T-helper 9 cell (primary cell): ENCODE results near the gene CAPS.

ENCODE experiments used
- DNase-seq: peaks from one replicate; pipeline ENCODE4 v3.0.0-alpha.2; 2020

CAPS gene

DNA sequence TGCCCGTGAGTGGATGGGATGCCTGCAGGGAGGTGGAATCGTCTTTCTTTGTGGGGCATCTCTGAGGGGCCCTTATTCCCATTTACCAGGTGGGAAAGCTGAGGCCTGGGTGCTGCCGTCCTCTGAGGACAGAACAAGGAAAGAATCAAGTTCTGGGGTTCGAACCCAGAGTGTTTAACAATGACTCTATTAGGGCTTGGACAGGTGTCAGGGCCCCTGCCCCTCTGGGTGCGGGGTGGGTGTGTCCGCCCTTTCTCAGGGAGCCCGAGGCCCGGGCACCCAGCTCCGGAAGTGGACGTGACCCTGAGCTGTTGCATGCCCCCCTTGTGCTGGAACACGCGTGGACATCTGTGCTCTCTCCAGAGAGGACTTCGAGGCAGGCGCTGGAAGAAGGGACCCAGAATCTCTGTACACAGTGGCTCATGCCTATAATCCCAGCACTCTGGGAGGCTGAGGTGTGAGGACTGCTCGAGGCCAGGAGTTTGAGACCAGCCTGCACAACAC lies 21.2 kb upstream of the CAPS start:
- no peak for DNase-seq

DNA sequence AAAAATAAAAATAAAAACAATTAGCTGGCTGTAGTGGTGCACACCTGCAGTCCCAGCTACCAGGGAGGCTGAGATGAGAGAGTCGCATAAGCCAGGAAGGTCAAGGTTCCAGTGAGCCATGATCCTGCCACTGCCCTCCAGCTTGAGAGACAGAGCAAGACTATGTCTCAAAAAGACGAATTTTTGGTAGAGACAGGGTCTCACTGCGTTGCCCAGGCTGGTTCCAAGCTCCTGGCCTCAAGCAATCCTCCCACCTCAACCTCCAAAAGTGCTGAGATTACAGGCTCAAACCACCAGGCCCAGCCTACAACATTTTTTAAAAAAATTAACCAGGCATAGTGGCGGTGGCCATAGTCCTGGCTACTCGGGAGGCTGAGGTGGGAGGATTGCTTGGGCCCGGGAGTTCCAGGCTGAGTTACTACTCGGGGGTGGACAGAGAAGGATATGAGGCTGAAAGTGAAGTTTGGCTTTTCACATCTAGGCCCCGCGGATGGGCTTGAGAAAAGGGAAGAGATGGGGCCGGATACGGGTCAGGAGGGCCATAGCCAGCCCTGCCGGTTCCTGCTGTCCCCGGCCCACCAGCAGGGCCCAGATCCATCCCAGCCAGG lies 20.7 kb upstream of the CAPS start:
- no peak for DNase-seq

DNA sequence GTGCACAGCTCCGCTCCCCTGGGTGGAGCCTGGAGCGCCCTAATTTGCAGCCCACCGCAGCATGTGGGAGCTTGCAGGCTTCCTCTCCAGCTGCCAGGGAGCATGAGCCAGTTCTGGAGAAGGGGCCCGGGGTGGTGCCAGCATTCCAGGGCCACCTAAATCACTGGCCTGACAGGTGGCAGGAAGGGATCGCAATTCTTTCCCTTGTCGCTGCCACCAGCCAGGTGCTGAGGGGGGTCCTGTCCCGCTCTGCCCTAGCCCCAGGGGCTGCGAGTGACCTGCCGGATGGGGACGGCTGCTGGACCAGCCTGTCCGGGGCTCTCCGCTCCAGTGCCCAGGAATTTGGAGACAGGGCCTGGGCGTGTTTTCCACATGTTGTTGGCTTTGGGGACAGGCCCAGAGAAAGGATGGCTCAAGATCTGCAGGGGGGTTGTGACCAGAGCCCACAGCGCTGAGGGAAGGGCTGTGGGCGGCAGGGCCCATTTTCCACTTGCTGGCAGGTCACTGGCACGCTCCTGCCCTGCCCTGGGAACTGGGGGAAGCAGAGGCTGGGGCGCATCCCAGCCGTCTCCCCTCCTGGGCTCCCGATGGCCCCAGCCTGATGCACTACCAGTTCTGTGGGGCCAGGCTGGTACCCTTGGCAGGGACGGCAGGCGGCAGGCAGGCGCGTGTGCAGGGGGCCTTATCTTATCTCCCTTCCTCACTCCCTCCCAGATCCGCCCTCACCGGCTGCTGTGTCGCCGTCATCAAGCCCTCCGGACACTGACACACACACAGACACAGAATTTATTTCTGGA lies 19.9 kb upstream of the CAPS start:
- DNase-seq = no peak

DNA sequence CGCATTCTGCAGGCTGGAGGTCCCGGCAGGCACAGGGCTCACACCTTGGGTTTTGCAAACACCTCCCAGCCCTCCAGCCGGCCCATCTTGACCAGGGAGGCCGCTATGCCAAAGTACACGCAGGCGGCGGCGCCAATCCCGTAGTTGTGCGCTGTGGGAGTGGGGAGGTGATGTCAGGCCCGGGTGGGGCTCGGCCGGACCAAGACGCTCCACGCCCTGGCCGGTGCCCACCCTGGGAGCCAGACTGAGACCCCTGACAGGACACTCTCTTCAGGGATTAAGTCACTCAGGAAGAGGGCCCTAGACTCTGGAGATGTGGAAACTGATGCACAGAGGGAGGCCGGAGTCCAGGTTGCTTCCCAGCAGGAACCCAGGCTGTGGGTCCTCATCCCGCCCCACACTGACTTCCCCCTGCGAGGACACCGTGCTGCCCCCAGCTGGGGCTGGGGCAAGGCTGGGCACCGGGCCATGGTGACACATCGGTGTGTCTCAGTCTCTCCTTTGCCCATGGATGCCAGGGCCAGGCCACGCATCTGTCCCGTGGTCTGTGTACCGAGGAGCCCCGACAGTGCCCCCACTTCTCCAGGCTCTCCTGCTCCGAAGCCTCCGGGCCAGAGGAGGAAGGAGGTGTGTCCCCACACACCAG lies 19.2 kb upstream of the CAPS start:
- no peak for DNase-seq

DNA sequence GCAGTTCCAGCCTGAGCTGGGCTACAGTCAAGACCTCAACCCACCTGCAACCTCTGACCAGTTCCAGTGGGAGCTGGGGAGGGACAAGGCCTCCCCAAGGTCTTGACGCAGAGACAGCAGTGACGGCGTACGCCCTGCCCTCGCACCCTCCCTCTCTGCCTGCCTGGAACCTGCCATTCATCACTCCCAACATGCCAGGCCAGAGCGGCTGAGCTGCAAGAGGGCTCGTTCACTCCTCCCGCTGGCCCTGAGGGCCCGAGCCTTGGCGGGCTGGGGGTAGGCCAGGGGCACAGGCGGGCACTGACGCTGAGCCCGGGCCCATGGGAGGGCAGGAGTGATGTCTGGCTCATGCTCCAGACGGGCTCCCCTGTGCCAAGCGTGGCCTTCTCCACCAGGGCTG lies 18.6 kb upstream of the CAPS start:
- DNase-seq = no peak

DNA sequence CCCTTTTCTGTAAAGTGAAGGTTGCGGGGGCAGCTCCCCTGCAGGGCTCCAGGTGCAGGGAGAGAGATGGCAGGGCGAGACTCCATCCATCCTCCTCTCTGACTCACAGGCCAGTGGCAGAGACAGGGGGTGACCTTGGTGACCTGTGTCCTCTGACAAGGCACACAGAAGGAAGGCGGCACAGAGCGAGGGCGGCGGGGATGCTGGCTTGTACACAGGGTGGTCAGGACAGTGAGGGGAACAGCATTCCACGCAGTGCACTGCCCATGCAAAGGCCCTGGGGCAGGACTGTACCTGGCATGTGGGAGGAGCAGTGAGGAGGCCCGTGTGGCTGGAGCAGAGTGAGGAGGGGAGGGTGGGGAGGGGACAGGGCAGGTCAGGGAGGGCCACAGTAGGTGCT lies 18.2 kb upstream of the CAPS start:
- no peak for DNase-seq

DNA sequence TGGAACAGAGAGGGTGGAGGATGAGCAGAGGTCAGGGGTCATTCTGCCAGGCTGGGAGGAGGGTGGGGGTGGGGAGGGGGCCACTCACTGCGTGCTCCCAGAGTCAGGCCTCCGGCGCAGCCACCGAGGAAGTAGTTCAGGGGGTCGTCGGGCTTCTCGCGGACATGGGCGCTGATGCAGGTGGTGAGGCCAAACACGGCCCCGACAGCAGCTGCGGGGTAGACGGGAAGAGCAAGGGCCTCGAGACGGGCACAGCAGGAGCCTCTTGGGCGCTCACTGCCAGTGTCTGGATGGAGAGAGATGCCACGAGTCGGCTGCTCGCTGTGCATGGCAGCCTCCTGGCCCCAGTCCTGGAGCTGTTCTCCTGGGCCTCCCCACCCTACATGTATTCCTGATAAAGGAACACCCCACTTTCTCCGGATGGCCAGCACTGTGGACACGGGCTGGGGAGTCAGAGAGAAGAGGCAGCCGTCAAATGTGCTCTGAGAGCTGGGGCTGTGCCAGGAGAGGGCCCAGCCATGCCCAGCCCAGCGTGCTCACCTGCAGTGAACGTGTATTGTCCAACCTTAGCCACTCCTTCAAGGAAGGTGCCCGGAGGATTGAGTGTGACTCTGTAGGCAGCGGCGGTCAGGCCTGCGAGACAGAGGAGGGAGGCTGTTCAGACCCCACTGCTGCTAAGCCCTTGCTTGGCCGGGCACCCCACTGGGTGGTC lies 17.5 kb upstream of the CAPS start:
- DNase-seq = no peak

DNA sequence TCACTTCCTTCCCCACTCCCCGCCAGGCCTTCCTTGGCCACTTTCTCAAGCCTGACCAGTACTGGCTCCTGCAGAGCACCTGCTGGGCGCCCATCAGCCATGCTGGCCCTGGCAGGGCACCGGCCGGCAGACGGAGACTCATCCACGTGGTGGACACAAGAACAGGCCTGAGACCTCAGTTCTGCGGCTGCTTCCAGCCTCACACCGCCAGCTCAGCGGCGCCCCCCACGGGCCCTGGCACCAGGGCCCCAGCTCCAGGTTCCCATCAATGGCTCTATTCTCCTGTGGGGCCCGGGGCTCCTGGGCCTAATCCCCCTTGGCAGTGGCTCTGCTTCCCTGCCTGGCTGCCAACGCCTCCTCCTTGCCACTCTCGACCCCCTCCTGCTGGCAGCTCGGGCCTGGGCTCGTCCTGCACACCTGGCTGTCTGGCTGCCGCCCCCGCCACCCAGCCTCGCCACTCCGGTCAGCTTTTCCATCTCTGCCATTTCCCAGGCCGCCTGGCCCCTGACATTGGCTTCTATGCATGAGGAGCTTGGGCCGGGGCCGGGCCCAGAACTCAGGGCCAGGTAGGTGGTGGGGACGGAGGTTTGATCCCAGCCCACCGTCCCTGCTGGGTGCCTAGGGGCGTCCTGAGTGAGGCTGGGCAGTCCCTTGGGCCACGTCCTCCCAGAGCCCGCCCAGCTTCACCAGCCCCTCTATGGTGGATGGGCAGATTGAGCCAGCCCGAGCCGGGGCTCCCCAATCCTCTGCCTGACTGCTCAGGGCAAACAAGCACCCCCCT lies 16.7 kb upstream of the CAPS start:
- DNase-seq = no peak

DNA sequence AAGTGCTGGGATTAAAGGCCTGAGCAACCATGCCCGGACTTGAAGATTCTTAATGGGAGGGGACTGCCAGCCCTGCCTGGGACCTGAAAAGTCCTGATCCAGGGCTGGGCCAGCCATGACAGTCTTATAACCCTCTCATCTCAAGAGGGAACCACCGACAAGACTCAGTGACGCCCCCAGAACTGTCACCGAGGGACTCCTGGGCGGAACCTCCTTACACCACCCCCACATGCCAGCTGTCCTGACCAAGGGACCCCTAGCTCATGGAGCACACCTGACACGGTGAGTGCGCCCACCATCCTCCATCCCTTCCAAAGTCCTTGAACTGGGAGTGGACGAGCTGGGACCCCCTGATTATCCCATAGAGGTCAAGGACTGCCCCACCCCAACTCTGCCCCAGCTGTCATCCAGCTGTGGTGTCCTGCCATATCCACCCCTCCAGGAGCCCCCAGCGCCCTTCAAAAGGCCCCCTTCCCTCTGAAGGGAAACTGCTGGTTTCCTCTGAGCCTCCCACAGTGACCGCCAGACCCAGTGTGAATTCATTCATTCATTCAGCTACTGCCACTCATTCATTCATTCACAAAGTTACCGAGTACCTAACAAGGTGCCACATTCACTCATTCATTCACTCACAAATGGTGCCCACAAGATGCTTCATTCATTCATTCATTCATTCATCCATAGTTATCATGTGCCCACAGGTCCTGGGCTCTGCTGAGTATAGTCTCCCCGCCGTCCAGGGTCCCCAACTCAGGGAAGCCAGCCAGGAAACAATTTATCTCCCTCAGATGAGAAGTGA lies 14.1 kb upstream of the CAPS start:
- no peak for DNase-seq

DNA sequence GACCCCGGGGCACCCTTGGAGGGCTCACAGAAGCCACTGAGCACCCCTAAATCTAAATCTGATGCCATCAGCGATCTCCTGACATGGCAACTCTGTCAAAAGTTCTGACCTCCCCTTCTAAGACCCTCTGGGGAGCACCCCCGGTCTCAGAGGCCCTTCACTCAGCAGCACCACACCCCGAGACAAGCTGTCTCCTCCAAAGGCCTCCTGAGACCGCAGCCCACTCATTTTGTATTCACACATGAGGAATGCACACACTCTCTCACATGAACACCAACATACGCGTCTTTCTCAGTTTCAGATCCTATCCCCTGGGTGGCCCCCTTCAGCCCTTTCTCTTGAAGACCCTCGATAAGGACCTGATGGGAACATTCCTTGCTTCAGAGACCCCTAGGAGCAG lies 13.1 kb upstream of the CAPS start:
- DNase-seq = no peak

DNA sequence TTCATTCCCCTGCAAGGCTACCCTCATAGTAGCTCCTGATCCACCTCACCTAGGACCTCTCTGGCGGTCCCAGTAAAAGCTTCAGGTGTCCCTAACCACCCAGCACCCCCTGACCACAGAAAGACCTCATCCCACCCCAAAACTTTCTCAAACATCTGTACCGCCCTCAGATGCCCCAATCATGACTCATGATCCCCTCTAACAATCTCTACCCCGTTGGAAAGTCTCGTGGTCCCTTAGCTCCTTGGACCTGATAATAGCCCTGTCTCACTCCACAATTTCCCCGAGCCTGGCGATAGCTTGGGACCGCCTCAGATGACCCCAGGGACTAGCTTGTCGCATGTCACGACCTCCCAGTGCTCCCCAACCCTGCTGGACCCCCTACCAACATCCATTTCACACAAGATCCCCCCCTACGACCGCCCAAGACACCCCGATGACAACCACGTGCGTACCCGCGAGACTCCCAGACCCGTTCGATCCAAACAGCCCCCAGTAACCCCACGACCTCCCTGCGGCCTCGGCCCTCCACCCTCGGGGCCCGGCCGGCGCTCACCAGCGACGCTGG lies 10.9 kb upstream of the CAPS start:
- no peak for DNase-seq

DNA sequence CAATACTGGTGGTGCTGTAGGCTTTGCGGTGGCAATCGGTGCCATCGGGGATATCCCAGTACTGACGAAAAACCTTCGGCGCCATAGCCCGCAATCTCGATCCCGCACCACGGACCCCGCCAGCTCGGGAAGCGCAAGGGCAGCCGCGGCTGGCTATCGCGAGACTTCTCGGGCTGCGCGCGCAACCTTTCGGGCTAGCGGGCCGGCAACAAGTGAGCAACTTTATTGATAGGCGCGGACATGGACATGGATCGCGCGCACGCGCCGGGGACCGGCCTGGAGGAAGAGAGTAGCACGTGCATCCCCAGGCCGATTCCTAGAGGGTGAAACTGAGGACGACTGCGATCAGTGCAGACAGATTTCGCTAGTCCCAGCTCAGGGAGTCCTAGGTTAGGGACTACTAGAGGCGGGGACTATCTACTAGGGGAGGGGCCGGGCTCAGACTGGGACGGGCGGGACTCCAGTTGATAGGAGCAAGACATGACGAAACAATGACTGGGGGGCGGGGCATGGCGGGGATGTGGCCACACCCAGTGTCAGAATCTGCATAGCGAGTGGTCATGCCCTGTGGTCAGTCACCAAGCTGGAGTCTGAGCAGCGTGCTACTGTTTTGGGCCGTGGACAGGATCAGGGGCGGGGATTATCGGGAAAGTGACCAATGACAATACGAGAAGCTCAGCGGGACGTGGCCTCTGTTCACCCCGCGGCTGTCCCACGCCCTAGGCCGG lies 10.3 kb upstream of the CAPS start, which contains the start of gene NDUFA11:
TSS of gene NDUFA11 (minus strand) at position 167 of the 728 bp plus-strand sequence. CDS start at position 85, 82 bp downstream.
- DNase-seq = peak; percentile 98

DNA sequence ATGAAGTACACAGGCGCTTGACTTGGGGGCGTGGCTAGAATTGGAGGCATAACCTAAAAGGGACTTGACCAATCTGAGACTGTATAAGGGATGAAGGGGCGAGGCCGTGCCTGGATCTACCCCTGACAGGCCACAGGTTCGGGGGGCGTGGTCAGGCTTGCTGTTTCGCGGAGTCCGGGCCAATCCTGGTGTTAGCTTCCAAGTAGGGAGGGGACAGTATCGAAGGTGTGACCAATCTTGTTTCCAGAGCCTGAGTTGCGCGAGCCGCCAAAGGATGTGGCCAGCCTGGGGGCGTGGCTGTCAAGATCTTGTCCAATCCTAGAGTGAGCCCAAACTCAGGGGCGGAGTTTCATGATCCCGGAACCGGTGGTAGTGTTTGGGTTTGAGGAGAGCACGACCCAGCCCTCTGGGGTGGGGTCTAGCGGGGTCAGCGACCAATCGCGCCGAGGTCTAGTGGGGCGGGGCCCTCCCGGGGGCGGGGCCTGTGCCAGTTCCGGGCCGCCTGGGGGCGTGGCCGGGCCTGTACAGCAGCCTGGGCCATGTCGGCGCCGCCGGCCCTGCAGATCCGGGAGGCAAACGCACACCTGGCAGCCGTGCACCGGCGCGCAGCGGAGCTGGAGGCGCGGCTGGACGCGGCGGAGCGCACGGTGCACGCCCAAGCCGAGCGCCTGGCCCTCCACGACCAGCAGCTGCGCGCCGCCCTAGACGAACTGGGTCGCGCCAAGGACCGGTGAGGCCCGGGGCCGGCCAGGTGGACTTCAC lies 9.5 kb upstream of the CAPS start, which contains the start of gene VMAC:
TSS of gene VMAC (plus strand) at position 521 of the 762 bp plus-strand sequence. CDS start at position 540, 19 bp downstream.
- peak; percentile 100 for DNase-seq

DNA sequence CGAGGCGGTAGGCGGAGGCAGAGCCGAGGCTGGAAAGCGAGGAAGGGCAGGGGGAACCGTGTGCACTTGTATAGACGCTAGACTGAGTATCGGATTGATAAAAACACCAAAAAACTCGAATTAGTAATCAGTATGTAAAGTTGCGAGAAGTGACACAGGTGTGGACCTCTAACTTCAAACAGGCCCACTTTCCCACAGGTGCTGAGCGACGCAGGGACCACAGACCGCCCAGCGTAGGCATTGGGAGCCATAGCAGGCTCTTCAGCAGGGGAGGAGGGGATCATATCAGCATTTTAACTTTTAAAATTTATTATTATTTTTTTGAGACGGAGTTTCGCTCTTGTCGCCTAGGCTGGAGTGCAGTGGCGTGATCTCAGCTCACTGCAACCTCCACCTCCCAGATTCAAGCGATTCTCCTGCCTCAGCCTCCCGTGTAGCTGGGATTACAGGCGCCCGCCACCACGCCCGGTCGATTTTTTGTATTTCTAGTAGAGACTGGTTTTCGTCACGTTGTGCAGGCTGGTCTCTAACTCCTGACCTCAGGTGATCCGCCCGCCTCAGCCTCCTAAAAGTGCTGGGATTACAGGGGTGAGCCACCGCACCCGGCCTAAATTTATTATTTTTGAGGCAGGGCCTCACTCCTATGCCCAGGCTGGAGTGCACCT lies 8.8 kb upstream of the CAPS start:
- no peak for DNase-seq

DNA sequence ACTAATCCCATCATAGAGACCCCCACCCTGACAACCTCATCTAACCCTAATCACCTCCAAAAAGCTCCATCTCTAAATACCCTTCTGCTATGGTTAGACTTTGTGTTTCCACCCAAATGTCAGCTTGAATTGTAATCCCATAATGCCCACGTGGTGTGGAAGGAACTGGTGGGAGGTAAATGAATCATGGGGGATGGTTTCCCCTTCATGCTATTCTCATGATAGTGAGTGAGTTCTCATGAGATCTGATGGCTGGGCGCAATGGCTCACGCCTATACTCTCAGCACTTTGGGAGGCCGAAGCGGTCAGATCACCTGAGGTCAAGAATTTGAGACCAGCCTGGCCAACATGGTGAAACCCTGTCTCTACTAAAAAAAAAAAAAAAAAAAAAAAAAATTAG lies 6.8 kb upstream of the CAPS start:
- DNase-seq = no peak

DNA sequence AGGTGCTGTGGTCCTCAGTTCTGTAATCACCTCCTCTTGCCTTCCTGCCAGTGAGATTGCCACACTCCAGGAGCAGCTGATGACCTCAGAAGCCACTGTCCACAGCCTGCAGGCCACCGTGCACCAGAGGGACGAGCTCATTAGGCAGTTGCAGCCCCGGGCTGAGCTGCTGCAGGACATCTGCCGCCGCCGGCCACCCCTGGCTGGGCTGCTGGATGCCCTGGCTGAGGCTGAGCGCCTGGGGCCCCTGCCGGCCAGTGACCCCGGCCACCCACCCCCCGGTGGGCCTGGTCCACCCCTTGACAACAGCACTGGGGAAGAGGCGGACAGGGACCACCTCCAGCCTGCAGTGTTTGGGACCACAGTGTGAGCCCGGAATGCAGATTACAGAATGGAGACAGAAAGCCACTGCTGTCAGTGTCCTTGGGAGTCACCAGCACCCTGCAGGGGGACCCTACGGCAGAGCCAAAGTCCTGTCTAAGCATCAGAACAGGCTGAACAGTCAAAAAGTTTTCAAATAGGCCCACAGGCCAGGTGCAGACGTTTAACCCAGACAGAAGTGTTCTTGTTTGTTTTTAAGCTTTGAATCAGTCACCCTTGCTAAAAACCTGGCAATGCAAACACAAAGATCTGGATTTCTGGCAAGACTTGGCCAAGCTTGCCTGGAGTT lies 5.1 kb upstream of the CAPS start:
- DNase-seq = no peak

DNA sequence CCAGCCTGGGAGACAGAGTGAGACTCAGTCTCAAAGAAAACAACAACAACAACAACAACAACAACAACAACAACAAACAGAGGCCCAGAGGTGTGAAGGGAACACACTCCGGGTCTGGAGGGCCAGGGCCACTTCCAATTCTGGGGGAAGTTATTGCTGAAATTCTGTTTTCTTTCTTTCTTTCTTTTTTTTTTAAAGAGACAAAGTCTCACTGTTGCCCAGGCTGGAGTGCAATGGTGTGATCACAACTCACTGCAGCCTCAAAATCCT lies 3.5 kb upstream of the CAPS start:
- no peak for DNase-seq

DNA sequence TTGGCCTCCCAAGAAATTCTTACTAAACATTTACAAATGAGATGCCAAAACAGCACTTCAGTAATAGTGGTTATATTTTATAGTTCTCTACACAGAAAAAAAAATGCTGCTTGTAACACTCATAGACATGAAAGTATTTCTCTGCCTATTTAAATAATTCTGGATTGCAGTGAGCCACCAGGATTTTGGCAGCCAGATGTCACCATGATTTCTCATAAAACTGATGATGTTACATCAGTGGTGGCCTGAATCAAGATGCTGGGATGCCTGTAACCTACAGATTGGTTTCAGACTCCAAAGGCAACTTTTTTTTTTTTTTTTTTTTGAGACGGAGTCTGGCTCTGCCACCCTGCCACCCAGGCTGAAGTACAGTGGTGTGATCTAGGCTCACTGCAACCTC lies 2.7 kb upstream of the CAPS start:
- DNase-seq = no peak

DNA sequence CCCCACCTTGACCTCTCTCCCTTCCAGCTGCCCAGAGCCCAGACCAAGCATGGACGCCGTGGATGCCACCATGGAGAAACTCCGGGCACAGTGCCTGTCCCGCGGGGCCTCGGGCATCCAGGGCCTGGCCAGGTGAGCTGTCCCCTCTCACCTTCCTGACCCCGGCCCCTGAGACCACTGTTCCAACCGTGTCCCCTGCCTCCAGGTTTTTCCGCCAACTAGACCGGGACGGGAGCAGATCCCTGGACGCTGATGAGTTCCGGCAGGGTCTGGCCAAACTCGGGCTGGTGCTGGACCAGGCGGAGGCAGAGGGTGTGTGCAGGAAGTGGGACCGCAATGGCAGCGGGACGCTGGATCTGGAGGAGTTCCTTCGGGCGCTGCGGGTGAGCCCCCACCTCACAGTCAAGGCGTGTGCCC lies 312 bp downstream of the CAPS start:
- no peak for DNase-seq
